Glutamatergic neuron (in vitro differentiated cells): ENCODE results near the gene P2RY6. TPM values are rescaled to one million over a fixed set of nuclear protein-coding genes. Genes with fewer than 3 reads are reported as not detected.
A peak's percentile ranks its signal among the peaks of the same experiment; 100 is the strongest.
"Not testable (repeated sequence)": the region's sequence is repeated elsewhere in the genome, so short reads cannot be mapped to it uniquely, and the experiment has no call there.

Experiments used
- DNase-seq: peaks from one replicate; pipeline ENCODE4 v3.0.0; 2022
- H3K27ac Mint-ChIP-seq: one replicate; pipeline ENCODE4 v1.8.0; 2020; ENCODE audit warnings: mild to moderate bottlenecking, mixed read lengths, inconsistent platforms; ENCODE audit not compliant: unreplicated experiment
- H3K27me3 Mint-ChIP-seq: one replicate; pipeline ENCODE4 v1.8.0; 2020; ENCODE audit warnings: mild to moderate bottlenecking, moderate library complexity, mixed read lengths, inconsistent platforms; ENCODE audit not compliant: unreplicated experiment
- H3K36me3 Mint-ChIP-seq: one replicate; pipeline ENCODE4 v1.8.0; 2020; ENCODE audit warnings: mild to moderate bottlenecking, mixed read lengths, inconsistent platforms; ENCODE audit not compliant: unreplicated experiment
- H3K4me1 Mint-ChIP-seq: one replicate; pipeline ENCODE4 v1.8.0; 2020; ENCODE audit warnings: mild to moderate bottlenecking, low read depth, mixed read lengths, inconsistent platforms; ENCODE audit not compliant: unreplicated experiment
- H3K4me3 Mint-ChIP-seq: one replicate; pipeline ENCODE4 v1.8.0; 2020; ENCODE audit warnings: mild to moderate bottlenecking, mixed read lengths, inconsistent platforms; ENCODE audit not compliant: unreplicated experiment
- H3K9me3 Mint-ChIP-seq: one replicate; pipeline ENCODE4 v1.8.0; 2020; ENCODE audit warnings: mild to moderate bottlenecking, moderate library complexity, mixed read lengths, inconsistent platforms; ENCODE audit not compliant: unreplicated experiment
- total RNA-seq: library from RNA; stranded (reverse); fragmentation: NEBNext Ultra II Directional; extraction: Animal tissue kit (Norgen Biotek cat#: 25700); gene quantifications from one replicate; pipeline ENCODE4 v1.2.1, GENCODE V29; 2021; ENCODE audit not compliant: unreplicated experiment
- TF ChIP-seq, protein P1 (sequence below): fragments of 200-600 bp; sonication (generic); IDR thresholded peaks from one replicate; pipeline ENCODE4 v1.5.0; 2021; ENCODE audit not compliant: partially characterized antibody, unreplicated experiment

P2RY6 gene
- total RNA-seq, 1 donor from 2014 or later, result not detected

DNA sequence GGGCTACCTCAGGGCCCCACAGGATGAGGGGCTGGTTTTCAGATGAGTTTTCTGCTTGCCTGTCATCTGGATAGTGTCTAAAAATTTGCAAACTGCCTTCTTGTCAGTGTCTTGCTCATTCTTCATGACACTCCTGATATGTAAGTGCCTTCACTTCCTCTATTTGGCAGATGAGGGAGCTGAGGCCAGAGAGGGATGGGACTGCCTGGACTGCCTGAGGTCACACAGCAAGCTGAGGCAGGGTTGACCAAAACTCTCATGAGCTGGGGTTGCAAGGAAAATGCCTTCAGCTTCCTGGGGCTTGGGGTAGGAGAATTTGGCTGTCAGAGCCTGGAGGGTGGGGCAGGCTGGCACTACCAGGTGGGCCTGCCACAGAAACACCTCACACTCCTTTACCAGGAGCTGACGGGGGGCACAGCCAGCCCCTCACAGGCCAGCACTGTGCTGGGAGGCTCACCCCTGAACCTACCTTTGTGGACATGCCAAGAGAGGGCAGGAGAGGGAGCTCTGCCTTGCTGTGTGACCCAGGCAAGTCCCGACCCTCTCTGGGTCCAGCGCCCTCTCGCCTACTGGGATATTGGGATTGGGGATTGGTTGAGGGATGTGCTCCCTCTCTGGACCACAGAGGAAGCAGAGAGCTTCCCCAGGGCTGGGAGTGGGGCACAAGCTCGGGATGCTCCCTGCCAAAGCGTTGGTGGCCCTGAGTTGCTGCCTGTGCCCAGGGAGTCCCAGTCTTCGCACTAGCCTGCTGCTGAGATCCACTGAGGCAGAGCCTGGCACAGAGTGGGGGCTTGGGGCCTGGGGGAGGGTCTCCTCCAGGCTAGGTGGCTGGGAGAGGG lies 1.9 kb upstream of the P2RY6 start:
- peaks cover 10% of the 10 kb centered on the region for H3K9me3 Mint-ChIP-seq
- TF ChIP-seq, protein P1, sequence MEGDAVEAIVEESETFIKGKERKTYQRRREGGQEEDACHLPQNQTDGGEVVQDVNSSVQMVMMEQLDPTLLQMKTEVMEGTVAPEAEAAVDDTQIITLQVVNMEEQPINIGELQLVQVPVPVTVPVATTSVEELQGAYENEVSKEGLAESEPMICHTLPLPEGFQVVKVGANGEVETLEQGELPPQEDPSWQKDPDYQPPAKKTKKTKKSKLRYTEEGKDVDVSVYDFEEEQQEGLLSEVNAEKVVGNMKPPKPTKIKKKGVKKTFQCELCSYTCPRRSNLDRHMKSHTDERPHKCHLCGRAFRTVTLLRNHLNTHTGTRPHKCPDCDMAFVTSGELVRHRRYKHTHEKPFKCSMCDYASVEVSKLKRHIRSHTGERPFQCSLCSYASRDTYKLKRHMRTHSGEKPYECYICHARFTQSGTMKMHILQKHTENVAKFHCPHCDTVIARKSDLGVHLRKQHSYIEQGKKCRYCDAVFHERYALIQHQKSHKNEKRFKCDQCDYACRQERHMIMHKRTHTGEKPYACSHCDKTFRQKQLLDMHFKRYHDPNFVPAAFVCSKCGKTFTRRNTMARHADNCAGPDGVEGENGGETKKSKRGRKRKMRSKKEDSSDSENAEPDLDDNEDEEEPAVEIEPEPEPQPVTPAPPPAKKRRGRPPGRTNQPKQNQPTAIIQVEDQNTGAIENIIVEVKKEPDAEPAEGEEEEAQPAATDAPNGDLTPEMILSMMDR, result no peak
- H3K36me3 Mint-ChIP-seq, result no peaks in the 10 kb centered on the region
- no peak overlapping the region for H3K27ac Mint-ChIP-seq
- peak; percentile 11 for DNase-seq
- H3K4me3 Mint-ChIP-seq, result no peak overlapping the region
- peaks cover 48% of the 10 kb centered on the region for H3K4me1 Mint-ChIP-seq
- H3K27me3 Mint-ChIP-seq, result peaks cover 3% of the 10 kb centered on the region

DNA sequence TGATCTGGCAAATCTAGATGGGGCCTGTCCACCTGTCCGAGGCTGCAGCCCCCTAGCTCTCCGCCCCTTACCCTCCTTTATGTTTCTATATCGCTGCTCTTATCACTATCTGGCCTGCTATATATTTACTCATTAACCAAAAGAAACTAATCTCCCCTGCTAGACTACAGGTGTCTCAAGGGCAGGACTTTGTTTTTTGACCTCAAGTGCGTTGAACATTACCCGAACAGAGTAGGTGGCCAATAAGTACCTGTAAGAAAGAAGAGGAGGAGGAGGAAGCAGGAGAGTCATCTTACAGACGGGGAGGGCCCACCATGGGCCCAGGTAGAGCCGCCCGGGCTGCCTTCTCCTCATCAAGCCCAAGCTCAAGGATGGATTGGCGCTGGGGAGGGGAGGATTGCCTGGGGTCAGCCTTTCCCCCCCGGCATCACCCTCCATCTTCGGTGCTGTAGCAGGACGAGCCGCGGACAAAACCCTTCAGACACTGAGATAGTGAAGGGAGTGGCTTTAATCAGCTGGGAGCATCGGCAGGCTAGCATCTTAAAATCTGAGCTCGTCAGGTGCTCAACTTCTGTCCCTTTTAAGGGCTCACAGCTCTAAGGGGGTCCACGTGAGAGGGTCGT lies 1.2 kb upstream of the P2RY6 start:
- Mint-ChIP-seq H3K4me3 (peak overlapping the region; percentile 55), H3K27me3 (peaks cover 2% of the 10 kb centered on the region), H3K36me3 (no peaks in the 10 kb centered on the region), H3K4me1 (peaks cover 48% of the 10 kb centered on the region), H3K9me3 (peaks cover 8% of the 10 kb centered on the region), H3K27ac (peak overlapping the region; percentile 64)
- peak; percentile 16 for DNase-seq
- TF ChIP-seq, protein P1, result no peak

DNA sequence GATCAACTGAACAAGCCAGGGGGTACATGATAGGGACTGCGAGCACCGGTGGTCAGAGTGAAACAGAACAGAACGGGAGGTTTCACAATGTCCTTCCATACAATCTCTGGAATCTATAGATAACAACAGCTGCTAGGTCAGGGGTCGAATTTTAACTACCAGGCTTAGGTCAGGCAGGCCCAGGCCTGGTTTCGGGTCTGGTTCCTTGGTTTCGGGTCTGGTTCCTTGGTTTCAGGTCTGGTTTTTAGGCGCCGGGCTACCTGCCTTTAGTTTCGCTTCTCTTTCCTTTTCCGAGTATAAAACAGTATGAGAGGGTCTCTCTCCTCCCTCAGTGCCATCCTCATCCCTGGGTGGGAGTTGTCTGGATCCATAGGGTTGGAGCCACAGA lies 666 bp upstream of the P2RY6 start:
- peak overlapping the region; percentile 55 for H3K4me3 Mint-ChIP-seq
- H3K27me3 Mint-ChIP-seq, DNase-seq, H3K36me3 Mint-ChIP-seq, H3K9me3 Mint-ChIP-seq: not testable (repeated sequence)
- peaks cover 43% of the 10 kb centered on the region for H3K4me1 Mint-ChIP-seq
- peak overlapping the region; percentile 64 for H3K27ac Mint-ChIP-seq

DNA sequence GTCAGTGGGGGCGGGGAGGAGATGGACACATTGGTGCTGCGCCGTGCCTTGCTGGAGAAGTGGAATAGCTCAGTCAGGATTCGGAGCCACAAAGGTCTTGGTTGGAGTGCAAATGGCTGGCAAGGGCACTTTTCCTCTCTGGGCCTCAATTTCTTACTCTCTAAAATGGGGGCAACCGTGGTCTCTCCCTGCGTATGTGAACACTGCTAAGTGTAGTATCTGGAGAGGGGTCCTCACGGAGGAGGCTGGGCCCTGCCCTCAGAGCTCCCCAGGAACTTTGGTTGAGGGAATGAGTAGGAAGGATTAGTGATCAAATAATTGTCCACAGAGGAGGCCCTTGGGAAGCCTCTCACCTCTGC lies 521 bp downstream of the P2RY6 start:
- TF ChIP-seq, protein P1, result no peak
- H3K4me1 Mint-ChIP-seq, result peaks cover 33% of the 10 kb centered on the region
- peaks cover 2% of the 10 kb centered on the region for H3K27me3 Mint-ChIP-seq
- H3K36me3 Mint-ChIP-seq, result no peaks in the 10 kb centered on the region
- peaks cover 7% of the 10 kb centered on the region for H3K9me3 Mint-ChIP-seq
- DNase-seq, result no peak
- H3K4me3 Mint-ChIP-seq, result no peak overlapping the region
- H3K27ac Mint-ChIP-seq, result no peak overlapping the region

DNA sequence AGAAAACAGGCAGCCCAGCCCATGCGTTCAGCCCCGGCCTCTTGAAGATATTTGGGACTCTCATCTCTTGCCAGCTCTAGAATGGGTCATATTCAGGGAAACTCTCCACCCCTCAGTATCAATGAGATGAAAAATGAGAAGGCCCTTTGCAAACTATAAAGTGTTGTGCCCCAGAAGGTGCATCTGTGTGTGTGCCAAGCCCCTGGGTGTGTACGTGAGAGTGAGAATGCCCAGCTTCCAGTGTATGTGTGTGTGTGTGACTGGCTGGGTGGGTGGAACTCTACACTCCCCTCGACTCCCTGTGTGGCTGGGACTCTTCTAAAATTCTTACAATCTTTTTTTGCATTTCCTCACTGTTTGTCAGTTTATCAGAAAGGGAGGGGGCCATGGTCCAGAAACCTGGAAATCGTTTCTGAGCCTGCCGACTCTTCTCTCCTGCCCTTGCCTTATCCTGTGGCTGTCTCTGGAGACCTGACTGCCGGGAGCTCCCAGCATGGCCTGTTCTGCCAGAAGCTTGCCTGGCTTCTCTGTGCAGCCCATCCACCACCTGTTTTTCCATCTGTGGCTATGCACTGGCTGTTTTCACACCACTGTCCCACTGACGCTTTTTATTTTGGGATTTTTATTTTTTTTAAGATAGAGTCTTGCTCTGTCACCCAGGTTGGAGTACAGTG lies 1.2 kb downstream of the P2RY6 start:
- Mint-ChIP-seq H3K36me3 (no peaks in the 10 kb centered on the region), H3K4me3 (peak overlapping the region; percentile 60)
- DNase-seq, result peak; percentile 60

DNA sequence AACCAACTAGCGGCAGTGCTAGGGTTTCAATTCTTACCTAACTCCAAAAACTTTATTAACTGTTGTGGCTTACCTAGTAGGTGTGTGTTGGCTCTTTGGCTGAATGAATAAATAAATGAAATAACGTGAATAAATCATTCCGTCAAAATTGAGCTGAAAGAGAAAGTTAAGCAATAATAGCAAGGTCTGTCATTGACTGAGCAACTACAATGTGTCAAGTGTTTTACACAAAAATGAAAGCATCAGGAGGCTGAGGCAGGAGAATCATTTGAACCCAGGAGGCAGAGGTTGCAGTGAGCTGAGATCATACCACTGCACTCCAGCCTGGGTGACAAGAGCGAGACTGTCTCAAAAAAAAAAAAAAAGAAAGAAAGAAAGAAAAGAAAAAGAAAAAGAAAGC lies 2.1 kb downstream of the P2RY6 start:
- not testable (repeated sequence) for H3K27ac Mint-ChIP-seq, H3K9me3 Mint-ChIP-seq, H3K4me3 Mint-ChIP-seq, H3K27me3 Mint-ChIP-seq, DNase-seq, H3K36me3 Mint-ChIP-seq
- H3K4me1 Mint-ChIP-seq, result peaks cover 30% of the 10 kb centered on the region

More for the DNA sequence above, 1.2 kb downstream of the P2RY6 start:
- Mint-ChIP-seq H3K27me3 (peaks cover 2% of the 10 kb centered on the region), H3K4me1 (peaks cover 30% of the 10 kb centered on the region), H3K27ac (peak overlapping the region; percentile 55), H3K9me3 (peaks cover 7% of the 10 kb centered on the region)
- TF ChIP-seq, protein P1, result no peak
